ENCODE results near the gene EPN1.

DNA sequence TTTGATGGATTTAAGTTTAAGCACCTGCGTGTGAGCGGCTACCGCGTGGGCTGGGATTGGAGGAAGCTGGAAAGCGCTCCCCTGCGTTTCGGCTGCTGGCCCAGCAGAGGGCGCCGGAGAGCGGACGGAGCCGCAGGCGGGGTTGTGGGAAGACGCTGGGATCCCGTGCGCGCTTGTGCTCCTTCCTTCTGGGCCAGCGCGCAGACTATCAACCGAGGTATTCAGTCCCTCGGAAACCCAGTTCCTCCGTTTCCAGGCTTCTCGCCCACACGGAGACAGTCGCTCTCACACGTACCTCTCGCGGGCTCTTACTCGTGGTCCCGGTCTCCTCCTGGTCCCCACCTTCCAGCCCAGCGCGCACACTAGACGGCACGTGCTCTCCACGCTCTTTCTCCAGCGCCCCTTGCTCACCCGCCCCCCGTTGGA lies 28.8 kb downstream of the EPN1 start:
- TF ChIP-seq ZFPM2 (CRISPR knock-in tag; IDR thresholded peaks at IDR 0.05) (no peak), TCF3 (CRISPR knock-in tag; IDR thresholded peaks at IDR 0.05) (no peak)
- TF ChIP-seq, protein P1, sequence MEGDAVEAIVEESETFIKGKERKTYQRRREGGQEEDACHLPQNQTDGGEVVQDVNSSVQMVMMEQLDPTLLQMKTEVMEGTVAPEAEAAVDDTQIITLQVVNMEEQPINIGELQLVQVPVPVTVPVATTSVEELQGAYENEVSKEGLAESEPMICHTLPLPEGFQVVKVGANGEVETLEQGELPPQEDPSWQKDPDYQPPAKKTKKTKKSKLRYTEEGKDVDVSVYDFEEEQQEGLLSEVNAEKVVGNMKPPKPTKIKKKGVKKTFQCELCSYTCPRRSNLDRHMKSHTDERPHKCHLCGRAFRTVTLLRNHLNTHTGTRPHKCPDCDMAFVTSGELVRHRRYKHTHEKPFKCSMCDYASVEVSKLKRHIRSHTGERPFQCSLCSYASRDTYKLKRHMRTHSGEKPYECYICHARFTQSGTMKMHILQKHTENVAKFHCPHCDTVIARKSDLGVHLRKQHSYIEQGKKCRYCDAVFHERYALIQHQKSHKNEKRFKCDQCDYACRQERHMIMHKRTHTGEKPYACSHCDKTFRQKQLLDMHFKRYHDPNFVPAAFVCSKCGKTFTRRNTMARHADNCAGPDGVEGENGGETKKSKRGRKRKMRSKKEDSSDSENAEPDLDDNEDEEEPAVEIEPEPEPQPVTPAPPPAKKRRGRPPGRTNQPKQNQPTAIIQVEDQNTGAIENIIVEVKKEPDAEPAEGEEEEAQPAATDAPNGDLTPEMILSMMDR (IDR thresholded peaks at IDR 0.05 in 2 of 3, conservative IDR thresholded peaks at IDR 0.05 in 1 of 3; ENCODE audit: insufficient read depth in 2 of 3, low read depth in 1 of 3, low read length in 3 of 3), result peak; percentile 77 to 87 (median 86)
- TF ChIP-seq, protein P2, sequence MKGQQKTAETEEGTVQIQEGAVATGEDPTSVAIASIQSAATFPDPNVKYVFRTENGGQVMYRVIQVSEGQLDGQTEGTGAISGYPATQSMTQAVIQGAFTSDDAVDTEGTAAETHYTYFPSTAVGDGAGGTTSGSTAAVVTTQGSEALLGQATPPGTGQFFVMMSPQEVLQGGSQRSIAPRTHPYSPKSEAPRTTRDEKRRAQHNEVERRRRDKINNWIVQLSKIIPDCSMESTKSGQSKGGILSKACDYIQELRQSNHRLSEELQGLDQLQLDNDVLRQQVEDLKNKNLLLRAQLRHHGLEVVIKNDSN (CRISPR knock-in tag; IDR thresholded peaks at IDR 0.05), result no peak
